ENCODE results near the gene VPS39.

DNA sequence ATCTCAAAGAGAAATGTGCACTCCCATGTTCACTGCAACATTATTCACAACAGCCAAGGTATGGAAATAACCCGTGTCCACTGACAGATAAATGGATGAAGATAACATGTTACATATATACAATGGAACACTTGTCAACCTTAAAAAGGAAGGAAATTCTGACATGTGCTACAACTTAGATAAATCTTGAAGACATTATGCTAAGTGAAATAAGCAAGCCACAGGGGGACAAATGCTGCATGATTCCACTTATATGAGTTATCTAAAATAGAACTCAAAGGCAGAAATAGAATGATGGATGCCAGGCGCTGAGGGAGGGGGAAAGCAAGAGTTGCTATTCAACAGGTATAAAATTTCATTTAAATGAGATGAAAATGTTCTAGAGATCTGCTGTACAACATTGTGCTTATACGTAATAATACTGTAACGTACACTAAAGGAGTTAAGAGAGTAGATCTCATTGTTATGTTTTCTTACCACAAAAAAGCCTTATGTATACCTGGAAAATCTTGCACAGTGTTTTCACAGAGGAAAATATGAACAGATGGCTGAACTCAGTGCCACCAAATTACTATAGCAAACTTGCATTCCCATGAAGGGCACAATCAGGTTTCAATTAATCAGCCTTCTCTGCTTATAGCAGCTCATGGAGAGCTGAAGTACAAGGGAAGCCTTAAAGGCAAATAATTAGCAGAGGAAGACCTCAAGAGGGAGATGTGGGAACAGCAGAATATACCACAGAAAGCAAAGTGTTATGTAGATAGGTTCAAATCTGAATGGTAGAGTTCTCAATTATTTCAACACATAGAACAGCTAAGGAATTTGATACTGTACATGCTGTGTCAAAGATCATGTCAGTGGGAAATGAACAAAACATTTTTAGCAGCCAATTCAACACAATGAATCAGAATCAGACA, 8.1 kb upstream of the VPS39 start:
- TF ChIP-seq, protein P1, sequence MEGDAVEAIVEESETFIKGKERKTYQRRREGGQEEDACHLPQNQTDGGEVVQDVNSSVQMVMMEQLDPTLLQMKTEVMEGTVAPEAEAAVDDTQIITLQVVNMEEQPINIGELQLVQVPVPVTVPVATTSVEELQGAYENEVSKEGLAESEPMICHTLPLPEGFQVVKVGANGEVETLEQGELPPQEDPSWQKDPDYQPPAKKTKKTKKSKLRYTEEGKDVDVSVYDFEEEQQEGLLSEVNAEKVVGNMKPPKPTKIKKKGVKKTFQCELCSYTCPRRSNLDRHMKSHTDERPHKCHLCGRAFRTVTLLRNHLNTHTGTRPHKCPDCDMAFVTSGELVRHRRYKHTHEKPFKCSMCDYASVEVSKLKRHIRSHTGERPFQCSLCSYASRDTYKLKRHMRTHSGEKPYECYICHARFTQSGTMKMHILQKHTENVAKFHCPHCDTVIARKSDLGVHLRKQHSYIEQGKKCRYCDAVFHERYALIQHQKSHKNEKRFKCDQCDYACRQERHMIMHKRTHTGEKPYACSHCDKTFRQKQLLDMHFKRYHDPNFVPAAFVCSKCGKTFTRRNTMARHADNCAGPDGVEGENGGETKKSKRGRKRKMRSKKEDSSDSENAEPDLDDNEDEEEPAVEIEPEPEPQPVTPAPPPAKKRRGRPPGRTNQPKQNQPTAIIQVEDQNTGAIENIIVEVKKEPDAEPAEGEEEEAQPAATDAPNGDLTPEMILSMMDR (IDR thresholded peaks at IDR 0.05; ENCODE audit: borderline replicate concordance, extremely low read depth, low read length, poor library complexity, severe bottlenecking), result peak; percentile 18
- TF ChIP-seq EZH2 (IDR thresholded peaks at IDR 0.05; ENCODE audit: borderline replicate concordance, low read depth, low read length, severe bottlenecking), result no peak

All from DND-41 (cell line).